ENCODE measurements around the gene NSMCE1.

NSMCE1 gene

DNA sequence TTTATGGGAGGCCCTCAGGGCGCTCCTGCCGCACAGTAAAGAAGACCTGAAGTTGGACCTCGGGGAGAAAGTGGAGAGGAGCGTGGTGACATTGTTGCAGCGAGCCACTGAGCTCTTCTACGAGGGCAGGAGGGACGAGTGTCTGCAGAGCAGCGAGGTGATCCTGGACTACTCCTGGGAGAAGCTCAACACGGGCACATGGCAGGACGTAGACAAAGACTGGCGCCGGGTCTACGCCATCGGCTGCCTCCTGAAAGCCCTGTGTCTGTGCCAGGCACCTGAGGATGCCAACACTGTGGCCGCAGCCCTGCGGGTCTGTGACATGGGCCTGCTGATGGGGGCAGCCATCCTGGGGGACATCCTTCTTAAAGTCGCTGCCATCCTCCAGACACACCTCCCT, 58.4 kb downstream of the NSMCE1 start:
- DNase-seq, result no peak
- Histone ChIP-seq H3K27ac (ENCODE audit: low read length) (peak overlapping the region; percentile 51; the same call in 1 of the 2 replicates), H3K4me2 (ENCODE audit: insufficient read depth, low read length) (no peak overlapping the region), H3K9ac (ENCODE audit: low read depth, low read length) (no peak overlapping the region), H3K79me2 (ENCODE audit: insufficient read depth, low read length) (peaks cover 9% of the 10 kb centered on the region), H3K36me3 (ENCODE audit: insufficient read depth, low read length) (peaks cover 38% of the 10 kb centered on the region), H4K20me1 (ENCODE audit: insufficient read depth, low read length) (no peaks in the 10 kb centered on the region), H3K27me3 (ENCODE audit: insufficient read depth, low read length, poor library complexity) (no peaks in the 10 kb centered on the region), H3K9me3 (ENCODE audit: insufficient read depth, low read length, severe bottlenecking) (no peaks in the 10 kb centered on the region), H2AFZ (ENCODE audit: low read depth, low read length) (no peak overlapping the region), H3K4me3 (ENCODE audit: low read depth in 1 of 2, low read length in 2 of 2) (no peak overlapping the region), H3K4me1 (ENCODE audit: insufficient read depth, low read length) (peaks cover 3% of the 10 kb centered on the region; the same call in 1 of the 2 replicates)
- no peak for ATAC-seq (ENCODE audit: insufficient read depth, low read depth)
- no peak for TF ChIP-seq EZH2 (IDR thresholded peaks at IDR 0.05; ENCODE audit: borderline replicate concordance, low read depth, low read length, severe bottlenecking)
- TF ChIP-seq, protein P1, sequence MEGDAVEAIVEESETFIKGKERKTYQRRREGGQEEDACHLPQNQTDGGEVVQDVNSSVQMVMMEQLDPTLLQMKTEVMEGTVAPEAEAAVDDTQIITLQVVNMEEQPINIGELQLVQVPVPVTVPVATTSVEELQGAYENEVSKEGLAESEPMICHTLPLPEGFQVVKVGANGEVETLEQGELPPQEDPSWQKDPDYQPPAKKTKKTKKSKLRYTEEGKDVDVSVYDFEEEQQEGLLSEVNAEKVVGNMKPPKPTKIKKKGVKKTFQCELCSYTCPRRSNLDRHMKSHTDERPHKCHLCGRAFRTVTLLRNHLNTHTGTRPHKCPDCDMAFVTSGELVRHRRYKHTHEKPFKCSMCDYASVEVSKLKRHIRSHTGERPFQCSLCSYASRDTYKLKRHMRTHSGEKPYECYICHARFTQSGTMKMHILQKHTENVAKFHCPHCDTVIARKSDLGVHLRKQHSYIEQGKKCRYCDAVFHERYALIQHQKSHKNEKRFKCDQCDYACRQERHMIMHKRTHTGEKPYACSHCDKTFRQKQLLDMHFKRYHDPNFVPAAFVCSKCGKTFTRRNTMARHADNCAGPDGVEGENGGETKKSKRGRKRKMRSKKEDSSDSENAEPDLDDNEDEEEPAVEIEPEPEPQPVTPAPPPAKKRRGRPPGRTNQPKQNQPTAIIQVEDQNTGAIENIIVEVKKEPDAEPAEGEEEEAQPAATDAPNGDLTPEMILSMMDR (IDR thresholded peaks at IDR 0.05; ENCODE audit: borderline replicate concordance, extremely low read depth, low read length, poor library complexity, severe bottlenecking), result no peak

DNA sequence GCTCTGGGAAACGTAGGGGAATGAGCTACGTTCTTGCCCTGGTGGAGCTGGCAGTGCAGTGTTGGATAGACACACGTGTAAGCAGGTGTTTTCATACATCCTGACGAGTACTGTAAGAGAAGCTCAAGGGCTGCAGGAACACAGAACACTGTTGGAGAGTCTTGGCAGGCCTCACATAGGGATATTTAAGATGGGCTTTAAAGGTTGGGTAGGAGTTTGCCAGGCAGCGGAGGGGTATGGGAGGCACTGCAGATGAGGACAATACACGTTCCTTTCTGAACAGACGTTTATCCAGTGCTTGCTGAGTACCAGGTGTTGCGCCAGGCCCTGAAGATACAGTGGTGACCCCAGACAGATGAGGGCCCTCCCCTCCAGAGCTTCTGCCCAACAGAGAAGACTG, 59.0 kb downstream of the NSMCE1 start:
- Histone ChIP-seq H3K27me3 (ENCODE audit: insufficient read depth, low read length, poor library complexity) (no peaks in the 10 kb centered on the region), H3K27ac (ENCODE audit: low read length) (0 out of 2 replicates have a peak overlapping the region, but pooled peaks have one; percentile 12), H3K79me2 (ENCODE audit: insufficient read depth, low read length) (peaks cover 14% of the 10 kb centered on the region), H3K4me1 (ENCODE audit: insufficient read depth, low read length) (peaks cover 9% of the 10 kb centered on the region), H4K20me1 (ENCODE audit: insufficient read depth, low read length) (no peaks in the 10 kb centered on the region), H2AFZ (ENCODE audit: low read depth, low read length) (no peak overlapping the region), H3K4me2 (ENCODE audit: insufficient read depth, low read length) (no peak overlapping the region), H3K36me3 (ENCODE audit: insufficient read depth, low read length) (peaks cover 32% of the 10 kb centered on the region), H3K4me3 (ENCODE audit: low read depth in 1 of 2, low read length in 2 of 2) (no peak overlapping the region), H3K9ac (ENCODE audit: low read depth, low read length) (no peak overlapping the region), H3K9me3 (ENCODE audit: insufficient read depth, low read length, severe bottlenecking) (no peaks in the 10 kb centered on the region)
- no peak for DNase-seq
- ATAC-seq (ENCODE audit: insufficient read depth, low read depth), result no peak
- TF ChIP-seq, protein P1 (IDR thresholded peaks at IDR 0.05; ENCODE audit: borderline replicate concordance, extremely low read depth, low read length, poor library complexity, severe bottlenecking), result no peak
- TF ChIP-seq EZH2 (IDR thresholded peaks at IDR 0.05; ENCODE audit: borderline replicate concordance, low read depth, low read length, severe bottlenecking), result no peak

DNA sequence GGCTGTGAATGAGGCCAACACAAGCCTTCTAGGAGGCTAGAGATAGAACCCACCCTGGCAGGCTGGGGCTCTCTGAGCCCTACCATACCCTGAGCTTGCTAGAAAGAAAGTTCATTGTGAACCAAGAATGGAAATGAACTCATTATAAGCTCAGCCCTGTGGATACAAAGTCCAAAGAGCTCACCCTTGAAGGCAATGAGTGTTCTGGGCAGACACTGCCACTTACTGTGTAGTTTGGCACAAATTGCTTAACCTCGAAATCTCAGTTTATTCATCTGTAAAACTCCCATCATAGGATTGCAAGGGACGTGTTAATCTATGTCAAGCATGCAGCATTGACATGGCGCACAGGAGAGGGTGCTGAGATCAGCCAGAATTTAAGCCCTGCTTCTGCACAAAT, 59.8 kb downstream of the NSMCE1 start:
- Histone ChIP-seq H3K27ac (ENCODE audit: low read length) (0 out of 2 replicates have a peak overlapping the region, but pooled peaks have one; percentile 8), H3K9ac (ENCODE audit: low read depth, low read length) (no peak overlapping the region), H3K27me3 (ENCODE audit: insufficient read depth, low read length, poor library complexity) (no peaks in the 10 kb centered on the region), H3K79me2 (ENCODE audit: insufficient read depth, low read length) (peaks cover 22% of the 10 kb centered on the region), H2AFZ (ENCODE audit: low read depth, low read length) (no peak overlapping the region), H3K36me3 (ENCODE audit: insufficient read depth, low read length) (peaks cover 29% of the 10 kb centered on the region), H3K4me2 (ENCODE audit: insufficient read depth, low read length) (no peak overlapping the region), H4K20me1 (ENCODE audit: insufficient read depth, low read length) (no peaks in the 10 kb centered on the region), H3K4me3 (ENCODE audit: low read depth in 1 of 2, low read length in 2 of 2) (no peak overlapping the region), H3K9me3 (ENCODE audit: insufficient read depth, low read length, severe bottlenecking) (no peaks in the 10 kb centered on the region), H3K4me1 (ENCODE audit: insufficient read depth, low read length) (peaks cover 12% of the 10 kb centered on the region)
- DNase-seq, result no peak
- no peak for ATAC-seq (ENCODE audit: insufficient read depth, low read depth)
- TF ChIP-seq, protein P1 (IDR thresholded peaks at IDR 0.05; ENCODE audit: borderline replicate concordance, extremely low read depth, low read length, poor library complexity, severe bottlenecking), result no peak
- TF ChIP-seq EZH2 (IDR thresholded peaks at IDR 0.05; ENCODE audit: borderline replicate concordance, low read depth, low read length, severe bottlenecking), result no peak
